ENCODE results near the gene NOD1. TPM values are rescaled to one million over a fixed set of nuclear protein-coding genes. Genes with fewer than 3 reads are reported as not detected.

Gene NOD1
- total RNA-seq, 4 donors from 2014 or later = 15.6 to 50.4 (median 26.7) TPM

- intact Hi-C loops (cut with DNase I) = no loop called here
- Histone ChIP-seq H3K4me1 (peaks cover 86 to 91% of the 10 kb centered on the region in 2 donors), H3K4me3 (replicated peaks in 1 of 3) (no peak overlapping the region), H3K36me3 (no peaks in the 10 kb centered on the region), H3K27ac (peak overlapping the region in 2 of 3 donors; percentile 91 to 94), H3K27me3 (no peaks in the 10 kb centered on the region), H3K9me3 (no peaks in the 10 kb centered on the region)
- no peak for TF ChIP-seq CTCF (IDR thresholded peaks at IDR 0.05)
- TF ChIP-seq POLR2A (IDR thresholded peaks at IDR 0.05) = no peak
- 94 to 97% methylated on average over 10 of the region's 10 CpGs for WGBS, 2 donors
- no peak for DNase-seq
Observed at GRCh38 chr7:30474485-30474884, 4.1 kb downstream of the NOD1 start.

- no peak for DNase-seq
- Histone ChIP-seq H3K4me3 (replicated peaks in 1 of 3) (no peak overlapping the region), H3K4me1 (peaks cover 86 to 91% of the 10 kb centered on the region in 2 donors), H3K9me3 (no peaks in the 10 kb centered on the region), H3K36me3 (no peaks in the 10 kb centered on the region), H3K27ac (peak overlapping the region in 2 of 3 donors; percentile 93 to 94), H3K27me3 (no peaks in the 10 kb centered on the region)
- WGBS, 2 donors = 96 to 100% methylated on average over 1 of the region's 1 CpG
- no peak for TF ChIP-seq POLR2A (IDR thresholded peaks at IDR 0.05)
- no peak for TF ChIP-seq CTCF (IDR thresholded peaks at IDR 0.05)
- intact Hi-C loops (cut with DNase I) = no loop called here
Observed at GRCh38 chr7:30473903-30474302, 4.7 kb downstream of the NOD1 start.

GRCh38 chr7:30472784-30473775 lies 5.5 kb downstream of the NOD1 start:
- 66 to 72% methylated on average over 4 of the region's 4 CpGs for WGBS, 2 donors
- Histone ChIP-seq H3K4me1 (peaks cover 94 to 98% of the 10 kb centered on the region in 2 donors), H3K4me3 (replicated peaks in 1 of 3) (no peak overlapping the region), H3K27me3 (no peaks in the 10 kb centered on the region), H3K36me3 (no peaks in the 10 kb centered on the region), H3K27ac (peak overlapping the region; percentile 15 to 94 (median 93)), H3K9me3 (no peaks in the 10 kb centered on the region)
- intact Hi-C loops (cut with DNase I) = no loop called here
- no peak for DNase-seq
- TF ChIP-seq CTCF (IDR thresholded peaks at IDR 0.05) (no peak), POLR2A (IDR thresholded peaks at IDR 0.05) (no peak)

- peak overlapping the region; percentile 75 to 94 (median 93) for H3K27ac ChIP-seq
- H3K36me3 ChIP-seq = no peaks in the 10 kb centered on the region
- WGBS, 2 donors = 67 to 82% methylated on average over 4 of the region's 4 CpGs
- H3K4me1 ChIP-seq = peaks cover 90 to 98% of the 10 kb centered on the region in 2 donors
- intact Hi-C loops (cut with DNase I) = no loop called here
- no peak overlapping the region for H3K4me3 ChIP-seq (replicated peaks in 1 of 3)
- no peaks in the 10 kb centered on the region for H3K27me3 ChIP-seq
- no peak for TF ChIP-seq CTCF (IDR thresholded peaks at IDR 0.05)
- DNase-seq = no peak
- H3K9me3 ChIP-seq = no peaks in the 10 kb centered on the region
Observed at GRCh38 chr7:30472081-30472783, 6.4 kb downstream of the NOD1 start.
